Natural killer cell (primary cell): ENCODE measurements around the gene AOC3. TPM values are rescaled to one million over a fixed set of nuclear protein-coding genes. Genes with fewer than 3 reads are reported as not detected.

Experiments used
- ATAC-seq, 3 donors: fragments of 150-1000 bp in 2 of 3; fragments of 200-7000 bp in 1 of 3; cut with Tn5 transposase; 1 replicate in 1 of 3; 2 replicates in 2 of 3; pipeline ENCODE4 v1.10.0; 2021; ENCODE audit warnings: mild to moderate bottlenecking in 2 of 3, moderate library complexity in 2 of 3
- DNase-seq, 2 donors: peaks; one replicate each; pipeline versions ENCODE4 v3.0.0 to v3.0.0-alpha.2; 2013 to 2021; ENCODE audit warnings: mixed read lengths in 1 of 2
- H3K27ac ChIP-seq: one replicate; pipeline ENCODE4 v1.5.1; 2013; ENCODE audit warnings: mild to moderate bottlenecking, low read length
- H3K27me3 ChIP-seq: one replicate; pipeline ENCODE4 v1.6.1; 2013; ENCODE audit warnings: low read length; ENCODE audit not compliant: control insufficient read depth, insufficient read depth
- H3K36me3 ChIP-seq: one replicate; pipeline ENCODE4 v1.6.1; 2013; ENCODE audit warnings: low read length; ENCODE audit not compliant: control insufficient read depth, insufficient read depth
- H3K4me1 ChIP-seq: one replicate; pipeline ENCODE4 v1.6.1; 2013; ENCODE audit warnings: low read length; ENCODE audit not compliant: control insufficient read depth, insufficient read depth
- H3K4me3 ChIP-seq: one replicate; pipeline ENCODE4 v1.5.1; 2013; ENCODE audit warnings: low read length
- H3K9me3 ChIP-seq: one replicate; pipeline ENCODE4 v1.6.1; 2013; ENCODE audit warnings: low read length; ENCODE audit not compliant: control insufficient read depth, insufficient read depth
- H3K27ac Mint-ChIP-seq, 2 donors: one replicate each; pipeline ENCODE4 v1.8.0; 2022; ENCODE audit warnings: mild to moderate bottlenecking in 2 of 2, mixed read lengths in 2 of 2, moderate library complexity in 1 of 2
- H3K27me3 Mint-ChIP-seq, 2 donors: one replicate each; pipeline ENCODE4 v1.8.0; 2022; ENCODE audit warnings: low read depth in 2 of 2, mixed read lengths in 2 of 2
- H3K36me3 Mint-ChIP-seq: one replicate; pipeline ENCODE4 v1.8.0; 2022; ENCODE audit warnings: mixed read lengths
- H3K4me1 Mint-ChIP-seq, 2 donors: one replicate each; pipeline ENCODE4 v1.8.0; 2022; ENCODE audit warnings: mixed read lengths in 2 of 2
- H3K4me3 Mint-ChIP-seq: one replicate; pipeline ENCODE4 v1.8.0; 2022; ENCODE audit warnings: mild to moderate bottlenecking, moderate library complexity, mixed read lengths
- H3K9me3 Mint-ChIP-seq, 2 donors: one replicate each; pipeline ENCODE4 v1.8.0; 2022; ENCODE audit warnings: mixed read lengths in 2 of 2
- WGBS: methylation state at CpG from one replicate; pipeline ENCODE4 v1.1.7; 2013; ENCODE audit warnings: missing lambda C conversion rate; ENCODE audit not compliant: insufficient coverage; 5-methylcytosine and 5-hydroxymethylcytosine counted together
- intact Hi-C: fragments of 100-400 bp; cut with micrococcal nuclease; formaldehyde crosslinking; loops from one replicate; pipeline ENCODE4 v1.14.2; 2022
- total RNA-seq, 4 donors: library from RNA; stranded (reverse); fragments of 120-200 nt in 1 of 4; gene quantifications; one replicate each; pipeline versions ENCODE4 v1.2.3 to v1.2.4, GENCODE V29; 2013 to 2022
- TF ChIP-seq, protein P1 (sequence below): fragments of 200-600 bp; IDR thresholded peaks from one replicate; pipeline ENCODE4 v1.8.0; 2022; ENCODE audit warnings: antibody characterized with exemption

Gene AOC3
- total RNA-seq, 3 donors from 2014 or later (not counting 1 experiment from before 2014, with no cell fraction given) = 0.52 to 1.0 (median 0.73) TPM

DNA sequence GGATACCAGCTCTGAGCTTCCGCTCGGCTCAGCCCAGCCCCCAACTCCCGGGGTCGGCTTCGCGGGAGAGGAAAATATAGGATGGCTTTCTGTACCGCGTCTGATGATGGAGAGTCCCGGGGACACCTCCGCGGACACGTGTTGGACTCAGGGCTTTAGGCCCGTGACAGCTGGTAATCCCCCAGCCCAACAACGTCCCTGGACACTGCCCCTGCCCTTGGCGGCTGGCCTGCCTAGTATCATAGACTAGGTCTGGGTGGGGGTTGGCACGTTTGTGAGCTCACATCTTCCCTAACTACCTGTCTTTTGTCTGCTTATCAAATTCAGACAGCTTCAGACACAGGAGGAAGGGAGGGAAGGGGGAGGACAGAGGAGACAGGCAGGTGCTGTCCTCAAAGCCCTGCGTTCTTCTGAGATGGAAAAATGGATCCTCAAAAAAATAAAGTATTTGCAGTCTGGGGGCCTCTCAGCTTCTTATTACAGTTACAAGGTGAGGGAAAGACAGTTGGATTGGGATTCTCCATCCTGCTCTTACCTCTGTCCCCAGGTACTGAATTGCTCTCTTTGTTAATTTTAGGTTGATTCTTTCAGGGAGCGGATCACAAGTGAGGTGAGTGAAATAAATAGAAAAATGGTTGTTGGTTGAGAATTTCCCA lies 17.1 kb upstream of the AOC3 start:
- Histone ChIP-seq H3K4me1 (peaks cover 7% of the 10 kb centered on the region), H3K36me3 (peaks cover 20% of the 10 kb centered on the region), H3K27me3 (no peaks in the 10 kb centered on the region), H3K9me3 (no peaks in the 10 kb centered on the region), H3K27ac (peak overlapping the region; percentile 93), H3K4me3 (peak overlapping the region; percentile 85)
- Mint-ChIP-seq H3K4me1 (peaks cover 22 to 29% of the 10 kb centered on the region in 2 donors), H3K27ac (peak overlapping the region; percentile 98), H3K36me3 (peaks cover 4% of the 10 kb centered on the region), H3K9me3 (no peaks in the 10 kb centered on the region), H3K4me3 (peak overlapping the region; percentile 97), H3K27me3 (peaks cover 0 to 2% of the 10 kb centered on the region in 2 donors)
- TF ChIP-seq, protein P1, sequence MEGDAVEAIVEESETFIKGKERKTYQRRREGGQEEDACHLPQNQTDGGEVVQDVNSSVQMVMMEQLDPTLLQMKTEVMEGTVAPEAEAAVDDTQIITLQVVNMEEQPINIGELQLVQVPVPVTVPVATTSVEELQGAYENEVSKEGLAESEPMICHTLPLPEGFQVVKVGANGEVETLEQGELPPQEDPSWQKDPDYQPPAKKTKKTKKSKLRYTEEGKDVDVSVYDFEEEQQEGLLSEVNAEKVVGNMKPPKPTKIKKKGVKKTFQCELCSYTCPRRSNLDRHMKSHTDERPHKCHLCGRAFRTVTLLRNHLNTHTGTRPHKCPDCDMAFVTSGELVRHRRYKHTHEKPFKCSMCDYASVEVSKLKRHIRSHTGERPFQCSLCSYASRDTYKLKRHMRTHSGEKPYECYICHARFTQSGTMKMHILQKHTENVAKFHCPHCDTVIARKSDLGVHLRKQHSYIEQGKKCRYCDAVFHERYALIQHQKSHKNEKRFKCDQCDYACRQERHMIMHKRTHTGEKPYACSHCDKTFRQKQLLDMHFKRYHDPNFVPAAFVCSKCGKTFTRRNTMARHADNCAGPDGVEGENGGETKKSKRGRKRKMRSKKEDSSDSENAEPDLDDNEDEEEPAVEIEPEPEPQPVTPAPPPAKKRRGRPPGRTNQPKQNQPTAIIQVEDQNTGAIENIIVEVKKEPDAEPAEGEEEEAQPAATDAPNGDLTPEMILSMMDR = no peak
- ATAC-seq (peak in 1 of 3 donors; percentile 0), DNase-seq (no peak)
- intact Hi-C loops = loop anchor here (1.0 to 10.0 kb wide), 3 partner anchors 10 to 651 kb away; partner anchors contain the start of genes BECN1, DHX8, PTGES3L and RUNDC1
- WGBS = 6% methylated on average over 16 of the region's 18 CpGs

DNA sequence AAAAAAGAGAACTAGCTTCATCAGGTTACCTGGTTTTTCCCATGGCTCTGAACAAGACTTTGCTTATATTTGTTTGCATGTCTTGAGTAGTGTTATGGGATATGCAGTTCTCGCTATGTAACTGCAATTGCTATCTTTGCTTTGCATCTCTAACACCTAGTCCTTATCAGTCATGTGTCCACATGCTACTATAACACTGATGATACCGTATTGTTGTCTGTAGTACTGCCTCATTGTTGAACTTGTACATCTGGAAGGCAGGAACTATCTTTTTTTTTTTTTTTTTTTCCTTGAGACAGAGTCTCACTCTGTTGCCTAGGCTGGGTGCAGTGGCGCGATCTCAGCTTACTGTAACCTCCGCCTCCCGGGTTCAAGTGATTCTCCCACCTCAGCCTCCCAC lies 15.3 kb upstream of the AOC3 start:
- Mint-ChIP-seq H3K4me1 (peaks cover 22 to 29% of the 10 kb centered on the region in 2 donors), H3K4me3 (peak overlapping the region; percentile 38), H3K27me3 (no peaks in the 10 kb centered on the region), H3K27ac (no peak overlapping the region), H3K9me3 (no peaks in the 10 kb centered on the region), H3K36me3 (peaks cover 11% of the 10 kb centered on the region)
- TF ChIP-seq, protein P1 = no peak
- intact Hi-C loops = loop anchor here (10.0 kb wide), 1 partner anchor 649 kb away; the partner anchor contains the start of gene DHX8
- Histone ChIP-seq H3K4me3 (no peak overlapping the region), H3K27ac (no peak overlapping the region), H3K9me3 (no peaks in the 10 kb centered on the region), H3K27me3 (no peaks in the 10 kb centered on the region), H3K36me3 (peaks cover 30% of the 10 kb centered on the region), H3K4me1 (peaks cover 7% of the 10 kb centered on the region)
- WGBS = 97% methylated on average over 6 of the region's 6 CpGs
- ATAC-seq = no peak
- DNase-seq = no peak

DNA sequence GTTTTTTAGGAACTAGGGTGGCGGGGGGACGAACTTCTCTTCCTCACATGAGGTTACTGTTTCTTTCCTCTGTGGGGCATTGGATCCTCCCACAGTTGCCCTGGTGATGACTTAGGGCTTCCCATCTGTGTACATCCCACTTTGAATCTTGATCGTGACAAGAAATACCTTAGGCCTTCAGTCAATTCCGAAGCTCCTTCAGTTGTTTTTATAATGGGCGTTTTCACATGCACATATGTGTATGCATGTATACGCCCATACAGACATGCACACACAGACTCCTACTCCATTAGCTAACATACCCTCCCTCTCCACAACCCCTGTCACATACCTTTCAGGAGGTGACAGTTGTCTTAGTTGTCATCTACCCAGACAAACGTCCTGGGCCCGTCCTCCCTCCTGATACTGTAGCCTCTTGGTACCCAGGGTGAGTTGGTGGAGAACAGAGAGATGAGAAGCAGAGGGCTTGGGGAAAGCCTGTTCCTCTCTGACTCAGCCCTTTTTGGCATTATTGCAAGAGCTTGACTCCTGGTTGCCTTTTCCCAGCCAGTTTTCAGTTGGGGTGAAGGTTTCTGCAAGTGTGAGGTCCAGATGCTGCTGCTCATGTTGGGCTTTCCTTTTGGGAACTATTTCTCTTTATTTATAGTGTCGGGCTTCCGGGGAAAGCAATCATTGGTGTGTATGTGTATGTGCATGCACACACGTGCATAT lies 8.9 kb upstream of the AOC3 start:
- Mint-ChIP-seq H3K27ac (no peak overlapping the region), H3K9me3 (no peaks in the 10 kb centered on the region), H3K4me3 (no peak overlapping the region), H3K36me3 (peaks cover 11% of the 10 kb centered on the region), H3K27me3 (no peaks in the 10 kb centered on the region), H3K4me1 (peaks cover 0 to 11% of the 10 kb centered on the region in 2 donors)
- no peak overlapping the region for H3K4me3 ChIP-seq
- DNase-seq (no peak), ATAC-seq (no peak)
- 86% methylated on average over 9 of the region's 11 CpGs for WGBS
- peaks cover 9% of the 10 kb centered on the region for H3K4me1 ChIP-seq
- H3K27ac ChIP-seq = no peak overlapping the region
- intact Hi-C loops = no loop called here
- no peaks in the 10 kb centered on the region for H3K27me3 ChIP-seq
- peaks cover 61% of the 10 kb centered on the region for H3K36me3 ChIP-seq
- TF ChIP-seq, protein P1 = no peak
- H3K9me3 ChIP-seq = no peaks in the 10 kb centered on the region
